Esophagus squamous epithelium (tissue), 5 donors: ENCODE measurements around the gene RFX8. TPM values are rescaled to one million over a fixed set of nuclear protein-coding genes. Genes with fewer than 3 reads are reported as not detected.

Experiments
- DNase-seq: peaks from one replicate; lab custom pipeline; 2025; lab: John Stamatoyannopoulos, UW
- H3K27ac ChIP-seq, 4 donors: fragments of 200-600 bp; sonication (generic); one replicate each; pipeline ENCODE4 v1.5.1; 2016 to 2019; ENCODE audit warnings: mild to moderate bottlenecking in 1 of 4
- H3K27me3 ChIP-seq, 4 donors: fragments of 200-600 bp; sonication (generic); 1 replicate in 3 of 4; 2 replicates in 1 of 4; pipeline versions ENCODE4 v1.5.1 to v1.6.0; 2017 to 2021; ENCODE audit warnings: antibody characterized with exemption in 1 of 4
- H3K36me3 ChIP-seq, 3 donors: fragments of 200-600 bp; sonication (generic); one replicate each; pipeline ENCODE4 v1.5.1; 2016 to 2019
- H3K4me1 ChIP-seq, 3 donors: fragments of 200-600 bp; sonication (generic); one replicate each; pipeline ENCODE4 v1.5.1; 2017 to 2019
- H3K4me3 ChIP-seq, 4 donors: fragments of 200-600 bp; sonication (generic); 1 replicate in 3 of 4; 2 replicates in 1 of 4; pipeline ENCODE4 v1.5.1; 2016 to 2019; ENCODE audit warnings: mild to moderate bottlenecking in 2 of 4, moderate library complexity in 1 of 4
- H3K9me3 ChIP-seq, 3 donors: fragments of 200-600 bp; sonication (generic); one replicate each; pipeline ENCODE4 v1.5.1; 2016 to 2019
- CTCF ChIP-seq, 6 experiments: fragments of 450-650 bp in 4 of 6; fragments of 200-600 bp in 2 of 6; sonication (generic) in 2 of 6; IDR thresholded peaks; one replicate each; pipeline ENCODE4 v1.5.1; 2016 to 2019; ENCODE audit warnings: antibody characterized with exemption in 6 of 6, mild to moderate bottlenecking in 4 of 6, moderate library complexity in 4 of 6
- POLR2A ChIP-seq, 4 donors: fragments of 450-650 bp; IDR thresholded peaks; one replicate each; pipeline ENCODE4 v1.6.1; 2017; ENCODE audit warnings: antibody characterized with exemption in 4 of 4, mild to moderate bottlenecking in 4 of 4, moderate library complexity in 3 of 4
- WGBS, 2 donors: methylation state at CpG; one replicate each; pipeline ENCODE4 v1.1.5; 2018; 5-methylcytosine and 5-hydroxymethylcytosine counted together
- intact Hi-C: fragments of 100-400 bp; cut with DNase I; formaldehyde crosslinking; loops from one replicate; pipeline ENCODE4 v1.15.0; 2022
- total RNA-seq, 4 donors: library from RNA; depleted of rRNA; stranded (reverse); fragments of >200 nt; gene quantifications; one replicate each; pipeline ENCODE4 v1.1.0, GENCODE V29; 2016
- donor health status: DM: yes; HTN: yes; CAD: no.

Gene RFX8
- total RNA-seq, 4 donors from 2014 or later: 0.57 TPM; not detected in 3

GRCh38 chr2:101450965-101451364 lies 23.9 kb downstream of the RFX8 start:
- TF ChIP-seq CTCF (IDR thresholded peaks at IDR 0.05): no peak
- TF ChIP-seq POLR2A (IDR thresholded peaks at IDR 0.05): no peak
- DNase-seq: no peak
- WGBS, 2 donors: 62 to 71% methylated on average over 6 of the region's 6 CpGs
- intact Hi-C loops: no loop called here
- Histone ChIP-seq H3K27ac (no peak overlapping the region), H3K4me1 (no peaks in the 10 kb centered on the region), H3K9me3 (no peaks in the 10 kb centered on the region), H3K4me3 (no peak overlapping the region), H3K27me3 (no peaks in the 10 kb centered on the region), H3K36me3 (no peaks in the 10 kb centered on the region)

GRCh38 chr2:101446869-101447268 lies 28.0 kb downstream of the RFX8 start:
- intact Hi-C loops: no loop called here
- 56 to 85% methylated on average over 4 of the region's 4 CpGs for WGBS, 2 donors
- no peaks in the 10 kb centered on the region for H3K27me3 ChIP-seq
- no peaks in the 10 kb centered on the region for H3K9me3 ChIP-seq
- no peak overlapping the region for H3K27ac ChIP-seq
- TF ChIP-seq CTCF (IDR thresholded peaks at IDR 0.05) (no peak), POLR2A (IDR thresholded peaks at IDR 0.05) (no peak)
- H3K36me3 ChIP-seq: no peaks in the 10 kb centered on the region
- no peak overlapping the region for H3K4me3 ChIP-seq
- DNase-seq: no peak
- no peaks in the 10 kb centered on the region for H3K4me1 ChIP-seq

GRCh38 chr2:101442667-101443061 lies 32.2 kb downstream of the RFX8 start:
- H3K36me3 ChIP-seq: no peaks in the 10 kb centered on the region

GRCh38 chr2:101442042-101442666 lies 32.8 kb downstream of the RFX8 start:
- DNase-seq: no peak
- Histone ChIP-seq H3K27me3 (no peaks in the 10 kb centered on the region), H3K4me3 (no peak overlapping the region), H3K36me3 (no peaks in the 10 kb centered on the region), H3K27ac (no peak overlapping the region), H3K4me1 (no peaks in the 10 kb centered on the region), H3K9me3 (no peaks in the 10 kb centered on the region)
- TF ChIP-seq CTCF (IDR thresholded peaks at IDR 0.05) (no peak), POLR2A (IDR thresholded peaks at IDR 0.05) (no peak)
- WGBS, 2 donors: 35 to 64% methylated on average over 1 of the region's 1 CpG
- intact Hi-C loops: no loop called here

More at GRCh38 chr2:101442667-101443061, 32.2 kb downstream of the RFX8 start:
- H3K27me3 ChIP-seq: no peaks in the 10 kb centered on the region
- 40 to 100% methylated on average over 1 of the region's 3 CpGs for WGBS, 2 donors
- no peak overlapping the region for H3K27ac ChIP-seq
- DNase-seq: no peak
- no peak for TF ChIP-seq POLR2A (IDR thresholded peaks at IDR 0.05)
- no peak for TF ChIP-seq CTCF (IDR thresholded peaks at IDR 0.05)
- no peaks in the 10 kb centered on the region for H3K9me3 ChIP-seq
- intact Hi-C loops: no loop called here
- H3K4me3 ChIP-seq: no peak overlapping the region
- H3K4me1 ChIP-seq: no peaks in the 10 kb centered on the region

GRCh38 chr2:101440127-101440738 lies 34.7 kb downstream of the RFX8 start:
- no peak for DNase-seq
- intact Hi-C loops: no loop called here
- Histone ChIP-seq H3K9me3 (no peaks in the 10 kb centered on the region), H3K36me3 (no peaks in the 10 kb centered on the region), H3K27ac (no peak overlapping the region), H3K4me1 (peaks cover 0 to 6% (median 5%) of the 10 kb centered on the region in 3 donors), H3K27me3 (no peaks in the 10 kb centered on the region), H3K4me3 (no peak overlapping the region)
- 69 to 84% methylated on average over 7 to 8 of the region's 8 CpGs for WGBS, 2 donors
- TF ChIP-seq POLR2A (IDR thresholded peaks at IDR 0.05) (no peak), CTCF (IDR thresholded peaks at IDR 0.05) (no peak)
